GM19467 (cell line): ENCODE data around the gene ITGB8.
"Not testable (repeated sequence)": the region's sequence is repeated elsewhere in the genome, so short reads cannot be mapped to it uniquely, and the experiment has no call there.

Source experiments
- ATAC-seq: cut with Tn5 transposase; IDR thresholded peaks from one replicate; pipeline ENCODE4 v1.9.1; 2021; ENCODE audit warnings: mild to moderate bottlenecking, moderate library complexity; ENCODE audit not compliant: unreplicated experiment

ITGB8 gene

DNA sequence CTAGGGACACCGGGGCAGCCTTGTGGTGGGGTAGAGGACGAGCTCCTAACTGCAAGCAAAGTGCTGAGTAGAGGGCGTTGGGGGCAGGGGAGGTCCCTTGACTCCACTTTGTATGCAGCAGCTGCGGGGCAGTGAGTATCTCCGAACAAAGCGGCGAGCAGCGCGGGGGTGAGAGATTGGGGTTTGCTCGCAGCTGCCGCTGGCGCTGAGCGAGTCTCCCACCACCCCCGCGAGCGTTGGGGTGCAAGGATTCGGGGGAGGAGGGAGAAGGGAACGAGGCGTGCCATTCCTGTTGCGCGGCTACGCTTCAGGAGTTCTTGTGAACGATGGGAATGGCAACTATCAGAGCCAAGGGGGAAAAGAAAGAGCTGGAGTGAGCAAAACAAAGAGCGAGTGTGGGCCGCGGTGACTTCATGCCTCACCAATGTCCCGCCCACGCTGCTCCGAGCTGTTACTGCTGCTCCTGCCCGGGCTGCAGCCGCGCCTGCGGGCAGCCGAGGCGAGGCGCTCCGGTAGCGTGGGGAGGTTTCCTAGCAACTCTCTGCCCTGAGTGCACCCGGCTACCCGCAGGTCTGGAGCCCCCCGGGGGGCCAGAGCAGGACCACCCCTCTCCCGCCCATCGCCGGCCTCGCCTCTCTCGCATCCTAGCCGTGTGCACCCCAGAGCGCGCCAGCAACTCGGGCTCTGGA is at the start of gene ITGB8:
Gene ITGB8 (plus strand): TSS at position 662 of the 689 bp plus-strand sequence. CDS start 907 bp downstream, outside the sequence.
- peak; percentile 45 for ATAC-seq

- ATAC-seq = no peak
These were observed 47.7 kb upstream of the ITGB8 start for GRCh38 chr7:20282959-20283358.

GRCh38 chr7:20283385-20283784 is 47.3 kb upstream of the ITGB8 start:
- ATAC-seq = no peak

- peak; percentile 50 for ATAC-seq
These were observed 46.5 kb upstream of the ITGB8 start for GRCh38 chr7:20284003-20284770.

DNA sequence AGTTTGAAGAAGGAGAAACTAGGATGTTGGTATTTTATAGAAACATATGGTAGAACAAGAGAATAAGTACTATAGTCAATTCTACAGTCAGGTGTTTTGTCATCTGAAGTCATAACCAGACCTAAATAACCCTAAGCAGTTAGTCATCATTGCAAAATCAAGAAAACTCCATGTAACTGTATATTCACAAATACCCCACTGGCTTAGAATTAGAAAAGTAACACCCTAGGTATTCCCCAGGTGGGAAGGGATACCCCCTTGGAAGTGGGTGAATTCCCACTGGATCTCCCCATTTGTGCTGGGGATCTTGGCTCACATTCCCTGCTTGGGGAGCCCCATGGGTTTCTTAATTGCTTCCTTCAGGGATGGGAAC is 45.9 kb upstream of the ITGB8 start:
- ATAC-seq = no peak

GRCh38 chr7:20287317-20287716 is 43.4 kb upstream of the ITGB8 start:
- peak; percentile 59 for ATAC-seq

GRCh38 chr7:20288036-20288435 is 42.7 kb upstream of the ITGB8 start:
- ATAC-seq = no peak

GRCh38 chr7:20290505-20291111 is 40.1 kb upstream of the ITGB8 start:
- no peak for ATAC-seq

DNA sequence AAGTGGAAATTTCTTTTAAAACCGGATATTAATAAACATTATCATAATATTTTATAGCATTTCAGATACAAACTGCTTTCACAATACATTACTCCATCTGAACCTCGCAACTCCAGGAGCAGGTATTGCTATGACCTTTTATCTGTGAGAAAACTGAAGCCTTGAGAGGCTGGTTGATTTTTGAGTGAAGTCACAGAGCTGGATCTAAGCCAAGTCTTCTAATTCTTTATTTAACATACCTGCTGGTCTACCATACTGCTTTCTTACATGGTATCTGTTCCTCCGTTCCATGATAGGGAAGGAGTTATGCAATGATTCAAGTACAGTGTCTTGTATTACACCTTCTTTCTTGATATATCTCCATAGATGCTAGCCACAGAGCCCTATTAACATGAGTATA is 37.4 kb upstream of the ITGB8 start:
- ATAC-seq = no peak

GRCh38 chr7:20296444-20296843 is 34.3 kb upstream of the ITGB8 start:
- no peak for ATAC-seq

DNA sequence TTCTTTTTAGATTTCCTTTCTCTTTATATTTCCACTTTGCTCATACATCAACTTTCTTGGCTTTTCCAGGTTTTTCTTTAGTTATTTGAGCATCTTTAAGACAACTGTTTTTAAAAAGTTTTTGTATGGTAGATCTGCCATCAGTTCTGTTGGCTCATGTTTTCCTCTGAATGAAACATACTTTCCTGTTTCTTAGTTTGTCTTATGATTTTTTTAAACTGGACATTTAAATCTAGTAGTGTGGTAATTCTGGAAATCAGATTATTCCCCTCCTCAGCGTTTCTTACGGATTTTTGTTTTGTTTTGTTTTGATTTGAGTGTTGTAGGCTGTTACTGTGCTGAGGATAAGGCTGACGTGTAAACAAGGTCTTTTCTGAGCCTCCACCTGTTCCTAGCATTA is 33.8 kb upstream of the ITGB8 start:
- no peak for ATAC-seq

DNA sequence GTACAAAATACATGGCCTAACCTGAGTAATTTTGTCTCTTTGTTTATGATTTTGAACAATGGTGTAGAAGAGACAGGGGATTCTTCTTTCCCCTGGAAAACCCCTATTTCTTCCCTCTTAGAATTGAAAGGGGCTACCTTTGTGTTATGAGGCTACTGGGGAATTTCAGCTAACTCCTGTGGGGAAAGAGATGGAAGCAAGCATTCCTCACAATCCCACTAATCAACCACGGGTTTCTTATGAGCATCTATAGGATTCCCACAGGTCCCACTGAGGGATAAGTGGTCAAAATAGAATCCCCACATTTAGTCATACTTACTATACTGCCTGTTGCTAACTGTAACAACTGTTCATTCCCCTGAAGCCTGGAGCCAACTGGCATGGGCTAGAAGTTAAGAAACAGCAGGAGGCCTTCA is 32.2 kb upstream of the ITGB8 start:
- no peak for ATAC-seq

DNA sequence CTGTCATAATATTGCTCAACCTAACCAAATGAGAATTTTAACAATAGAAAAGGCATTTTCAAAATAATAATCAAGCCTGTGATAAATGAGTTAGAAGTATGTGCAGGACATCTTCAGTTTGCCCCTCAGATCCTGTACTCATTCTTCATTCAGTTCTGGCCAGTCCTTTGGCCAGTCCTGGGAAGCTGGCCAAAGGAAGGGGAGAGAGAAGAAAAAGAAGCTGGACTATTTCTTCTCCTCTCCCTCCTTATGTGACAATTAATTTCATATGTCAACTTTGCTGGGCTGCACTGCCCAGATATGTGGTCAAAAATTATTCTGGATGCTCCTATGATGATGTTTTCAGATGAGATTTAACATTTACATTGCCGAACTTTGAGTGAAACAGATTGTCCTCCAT is 31.6 kb upstream of the ITGB8 start:
- ATAC-seq = no peak

DNA sequence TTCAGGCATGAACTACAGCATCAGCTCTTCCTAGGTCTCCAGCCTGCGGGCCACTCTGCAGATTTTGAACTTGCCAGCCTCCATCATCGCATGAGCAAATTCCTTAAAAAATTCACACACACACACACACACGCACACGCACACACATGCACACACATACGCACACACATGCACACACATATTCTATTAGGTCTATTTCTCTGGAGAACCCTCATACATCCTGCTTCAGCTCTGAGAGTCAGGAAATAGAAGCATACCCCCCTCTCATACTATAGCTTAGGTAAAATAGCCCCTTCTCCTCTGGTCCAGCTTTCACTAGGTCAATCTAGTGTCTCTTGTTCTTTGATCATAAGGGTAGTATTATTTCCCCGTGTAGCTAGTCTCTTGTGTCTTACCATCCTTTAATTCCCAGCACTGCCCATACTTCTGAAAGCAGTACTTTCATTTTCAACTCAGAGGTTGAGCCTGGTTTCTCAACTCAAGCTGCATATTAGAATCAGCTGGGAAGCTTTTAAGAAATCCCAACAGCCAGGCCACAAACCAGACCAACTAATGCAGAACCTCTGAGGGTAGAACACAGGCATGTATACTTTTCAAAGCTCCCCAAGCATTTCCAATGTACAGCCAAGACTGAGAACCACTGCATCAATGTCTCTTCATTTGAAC is 30.9 kb upstream of the ITGB8 start:
- ATAC-seq = peak; percentile 69

GRCh38 chr7:20301311-20301939 is 29.3 kb upstream of the ITGB8 start:
- ATAC-seq = no peak

DNA sequence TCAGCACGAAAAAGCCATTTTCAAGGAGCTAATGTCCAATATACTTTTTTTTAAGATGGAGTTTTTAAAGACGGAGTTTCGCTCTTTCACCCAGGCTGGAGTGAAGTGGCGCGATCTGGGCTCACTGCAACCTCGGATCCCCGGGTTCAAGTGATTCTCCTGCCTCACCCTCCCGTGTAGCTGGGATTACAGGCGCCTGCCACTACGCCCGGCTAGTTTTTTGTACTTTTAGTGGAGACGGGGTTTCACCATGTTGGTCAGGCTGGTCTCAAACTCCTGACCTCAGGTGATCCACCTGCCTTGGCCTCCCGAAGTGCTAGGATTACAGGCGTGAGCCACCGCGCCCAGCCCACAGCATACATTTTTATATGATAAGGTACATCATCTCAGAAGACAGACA is 28.4 kb upstream of the ITGB8 start:
- not testable (repeated sequence) for ATAC-seq

- no peak for ATAC-seq
These were observed 27.8 kb upstream of the ITGB8 start for GRCh38 chr7:20302891-20303290.

GRCh38 chr7:20304366-20304765 is 26.3 kb upstream of the ITGB8 start:
- no peak for ATAC-seq

- ATAC-seq = no peak
These were observed 25.0 kb upstream of the ITGB8 start for GRCh38 chr7:20305726-20306125.

GRCh38 chr7:20306180-20306946 is 24.3 kb upstream of the ITGB8 start:
- ATAC-seq = no peak
